ENCODE results near the gene OR3A2. TPM values are rescaled to one million over a fixed set of nuclear protein-coding genes. Genes with fewer than 3 reads are reported as not detected.

Gene OR3A2
- polyA plus RNA-seq, 1 donor (not counting 4 experiments of a cell fraction or from before 2014, with no cell fraction given): not detected

- Histone ChIP-seq H3K4me1 (ENCODE audit: control insufficient read depth, extremely low read depth, insufficient read depth, low read length) (no peaks in the 10 kb centered on the region), H3K27me3 (ENCODE audit: control insufficient read depth, extremely low read depth, insufficient read depth, low read length) (no peaks in the 10 kb centered on the region), H3K4me2 (ENCODE audit: control insufficient read depth, extremely low read depth, insufficient read depth, low read depth, low read length) (no peak overlapping the region), H3K27ac (ENCODE audit: control insufficient read depth, insufficient read depth, low read length) (no peak overlapping the region), H3K36me3 (ENCODE audit: control insufficient read depth in 2 of 2, extremely low read depth in 1 of 2, insufficient read depth in 2 of 2, low read length in 2 of 2) (no peaks in the 10 kb centered on the region), H3K9me3 (ENCODE audit: control insufficient read depth, low read depth, low read length) (no peaks in the 10 kb centered on the region), H2AFZ (ENCODE audit: control insufficient read depth, low read length) (no peak overlapping the region), H3K79me2 (ENCODE audit: control insufficient read depth, insufficient read depth, low read length) (no peaks in the 10 kb centered on the region), H3K9ac (ENCODE audit: control insufficient read depth, extremely low read depth, insufficient read depth, low read length) (no peak overlapping the region), H4K20me1 (ENCODE audit: control insufficient read depth, extremely low read depth, insufficient read depth, low read length) (no peaks in the 10 kb centered on the region), H3K4me3 (ENCODE audit: control insufficient read depth in 2 of 3, extremely low read depth in 1 of 3, insufficient read depth in 2 of 3, low read depth in 1 of 3, low read length in 3 of 3) (no peak overlapping the region), H3K9me1 (ENCODE audit: control insufficient read depth, extremely low read depth, insufficient read depth, low read length) (no peaks in the 10 kb centered on the region)
- dilution Hi-C loops (cut with MboI; ENCODE audit: extremely low pct_ligation_motif_present, low sequenced_read_pairs): no loop called here
- DNase-seq (ENCODE audit: low read depth, low spot score) (no peak), FAIRE-seq (no peak)
- TF ChIP-seq CTCF (optimal IDR thresholded peaks at IDR 0.05 in 1 of 3, IDR thresholded peaks at IDR 0.05 in 1 of 3, conservative IDR thresholded peaks at IDR 0.05 in 1 of 3; ENCODE audit: extremely low read depth in 1 of 3, insufficient read depth in 2 of 3, low read length in 3 of 3) (no peak), EZH2 (IDR thresholded peaks at IDR 0.05; ENCODE audit: low read length) (no peak)
Observed at GRCh38 chr17:3316836-3317235, 69.3 kb downstream of the OR3A2 start.

DNA sequence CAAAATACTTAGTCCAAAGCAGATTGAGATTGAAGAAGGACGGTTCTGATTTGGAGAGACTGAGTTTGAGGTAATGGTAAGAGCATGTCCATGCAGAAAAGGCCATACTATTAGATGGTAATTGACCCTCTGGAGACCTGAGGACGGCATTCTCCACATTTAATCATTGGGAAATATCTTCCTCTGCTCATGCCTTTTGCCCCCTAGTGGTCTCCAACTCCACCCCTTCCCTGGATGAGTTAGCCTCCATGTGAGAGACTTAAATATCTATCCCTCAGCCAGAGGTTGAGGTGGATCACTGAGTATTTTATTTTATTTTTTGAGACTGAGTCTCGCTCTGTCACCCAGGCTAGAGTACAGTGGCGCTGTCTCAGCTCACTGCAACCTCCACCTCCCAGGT lies 77.5 kb downstream of the OR3A2 start:
- FAIRE-seq (no peak), DNase-seq (ENCODE audit: low read depth, low spot score) (no peak)
- dilution Hi-C loops (cut with MboI; ENCODE audit: extremely low pct_ligation_motif_present, low sequenced_read_pairs): no loop called here

More for the DNA sequence above, 77.5 kb downstream of the OR3A2 start:
- H3K27ac ChIP-seq (ENCODE audit: control insufficient read depth, insufficient read depth, low read length): no peak overlapping the region
- no peak overlapping the region for H3K4me2 ChIP-seq (ENCODE audit: control insufficient read depth, extremely low read depth, insufficient read depth, low read depth, low read length)
- no peaks in the 10 kb centered on the region for H3K27me3 ChIP-seq (ENCODE audit: control insufficient read depth, extremely low read depth, insufficient read depth, low read length)
- no peak overlapping the region for H2AFZ ChIP-seq (ENCODE audit: control insufficient read depth, low read length)
- H3K9ac ChIP-seq (ENCODE audit: control insufficient read depth, extremely low read depth, insufficient read depth, low read length): no peak overlapping the region
- no peaks in the 10 kb centered on the region for H4K20me1 ChIP-seq (ENCODE audit: control insufficient read depth, extremely low read depth, insufficient read depth, low read length)
- no peak overlapping the region for H3K4me3 ChIP-seq (ENCODE audit: control insufficient read depth in 2 of 3, extremely low read depth in 1 of 3, insufficient read depth in 2 of 3, low read depth in 1 of 3, low read length in 3 of 3)
- H3K9me3 ChIP-seq (ENCODE audit: control insufficient read depth, low read depth, low read length): no peaks in the 10 kb centered on the region
- TF ChIP-seq CTCF (optimal IDR thresholded peaks at IDR 0.05 in 1 of 3, IDR thresholded peaks at IDR 0.05 in 1 of 3, conservative IDR thresholded peaks at IDR 0.05 in 1 of 3; ENCODE audit: extremely low read depth in 1 of 3, insufficient read depth in 2 of 3, low read length in 3 of 3): no peak
- TF ChIP-seq EZH2 (IDR thresholded peaks at IDR 0.05; ENCODE audit: low read length): no peak
- H3K9me1 ChIP-seq (ENCODE audit: control insufficient read depth, extremely low read depth, insufficient read depth, low read length): no peaks in the 10 kb centered on the region
- H3K79me2 ChIP-seq (ENCODE audit: control insufficient read depth, insufficient read depth, low read length): no peaks in the 10 kb centered on the region
- H3K36me3 ChIP-seq (ENCODE audit: control insufficient read depth in 2 of 2, extremely low read depth in 1 of 2, insufficient read depth in 2 of 2, low read length in 2 of 2): no peaks in the 10 kb centered on the region
- no peaks in the 10 kb centered on the region for H3K4me1 ChIP-seq (ENCODE audit: control insufficient read depth, extremely low read depth, insufficient read depth, low read length)
